Fibroblast of mammary gland (primary cell): ENCODE measurements around the gene VWA5B1.

ENCODE experiments used
- DNase-seq: peaks from one replicate; pipeline ENCODE4 v3.0.0-alpha.2; 2010; ENCODE audit warnings: low read depth
- H3K4me3 ChIP-seq: 2 replicates; pipeline ENCODE4 v1.5.1; 2011; ENCODE audit warnings: low read depth, mild to moderate bottlenecking, low read length, moderate library complexity; ENCODE audit not compliant: control insufficient read depth
- CTCF ChIP-seq: conservative IDR thresholded peaks from 2 replicates; pipeline ENCODE4 v1.5.1; 2011; ENCODE audit warnings: low read depth, low read length, inconsistent platforms; ENCODE audit not compliant: control insufficient read depth, insufficient read depth

VWA5B1 gene

GRCh38 chr1:20336105-20336605 is 45.5 kb downstream of the VWA5B1 start:
- no peak overlapping the region for H3K4me3 ChIP-seq
- no peak for DNase-seq
- no peak for TF ChIP-seq CTCF

GRCh38 chr1:20337581-20337980 is 46.9 kb downstream of the VWA5B1 start:
- DNase-seq, result no peak
- TF ChIP-seq CTCF, result no peak
- H3K4me3 ChIP-seq, result no peak overlapping the region

GRCh38 chr1:20339811-20340457 is 49.3 kb downstream of the VWA5B1 start:
- DNase-seq, result peak; percentile 19
- TF ChIP-seq CTCF, result no peak
- no peak overlapping the region for H3K4me3 ChIP-seq

GRCh38 chr1:20342294-20343148 is 51.8 kb downstream of the VWA5B1 start:
- no peak for DNase-seq
- H3K4me3 ChIP-seq, result no peak overlapping the region
- no peak for TF ChIP-seq CTCF

GRCh38 chr1:20343149-20343937 is 52.7 kb downstream of the VWA5B1 start:
- no peak for TF ChIP-seq CTCF
- DNase-seq, result no peak
- no peak overlapping the region for H3K4me3 ChIP-seq

- no peak overlapping the region for H3K4me3 ChIP-seq
- DNase-seq, result no peak
- TF ChIP-seq CTCF, result no peak
Measured at GRCh38 chr1:20343938-20344302, 53.2 kb downstream of the VWA5B1 start.
